Stimulated activated CD8-positive, alpha-beta memory T cell treated with anti-CD3 and anti-CD28 coated beads, Interleukin-15, amount 100 ng/mL, for 48 hours (primary cell): ENCODE measurements around the gene MTMR8.

Source experiments
- DNase-seq, 2 donors: peaks; one replicate each; pipeline ENCODE4 v3.0.0-alpha.2; 2020; ENCODE audit warnings: low read depth in 2 of 2

The MTMR8 gene

GRCh38 chrX:64313624-64314023, 81.6 kb downstream of the MTMR8 start:
- DNase-seq, result no peak

- no peak for DNase-seq
Measured at GRCh38 chrX:64306712-64307111, 88.5 kb downstream of the MTMR8 start.

- DNase-seq, result no peak
Measured at GRCh38 chrX:64291123-64291522, 104.1 kb downstream of the MTMR8 start.

GRCh38 chrX:64265265-64265664, 130.0 kb downstream of the MTMR8 start:
- DNase-seq, result no peak

- no peak for DNase-seq
Measured at GRCh38 chrX:64230123-64230970, 164.9 kb downstream of the MTMR8 start, which contains the start of gene ASB12. Gene ASB12 (minus strand): TSS chrX:64230607. CDS start chrX:64225650, 4,957 bp downstream.

- no peak for DNase-seq
Measured at GRCh38 chrX:64229154-64229553, 166.1 kb downstream of the MTMR8 start.
